GM19099 (cell line): ENCODE results near the gene FMN1.

ENCODE experiments used
- POLR2A ChIP-seq: IDR thresholded peaks from 3 replicates; pipeline ENCODE4 v1.6.1; 2011; ENCODE audit warnings: low read depth; ENCODE audit not compliant: insufficient read length; ENCODE audit errors: extremely low read depth

The FMN1 gene, protein sequence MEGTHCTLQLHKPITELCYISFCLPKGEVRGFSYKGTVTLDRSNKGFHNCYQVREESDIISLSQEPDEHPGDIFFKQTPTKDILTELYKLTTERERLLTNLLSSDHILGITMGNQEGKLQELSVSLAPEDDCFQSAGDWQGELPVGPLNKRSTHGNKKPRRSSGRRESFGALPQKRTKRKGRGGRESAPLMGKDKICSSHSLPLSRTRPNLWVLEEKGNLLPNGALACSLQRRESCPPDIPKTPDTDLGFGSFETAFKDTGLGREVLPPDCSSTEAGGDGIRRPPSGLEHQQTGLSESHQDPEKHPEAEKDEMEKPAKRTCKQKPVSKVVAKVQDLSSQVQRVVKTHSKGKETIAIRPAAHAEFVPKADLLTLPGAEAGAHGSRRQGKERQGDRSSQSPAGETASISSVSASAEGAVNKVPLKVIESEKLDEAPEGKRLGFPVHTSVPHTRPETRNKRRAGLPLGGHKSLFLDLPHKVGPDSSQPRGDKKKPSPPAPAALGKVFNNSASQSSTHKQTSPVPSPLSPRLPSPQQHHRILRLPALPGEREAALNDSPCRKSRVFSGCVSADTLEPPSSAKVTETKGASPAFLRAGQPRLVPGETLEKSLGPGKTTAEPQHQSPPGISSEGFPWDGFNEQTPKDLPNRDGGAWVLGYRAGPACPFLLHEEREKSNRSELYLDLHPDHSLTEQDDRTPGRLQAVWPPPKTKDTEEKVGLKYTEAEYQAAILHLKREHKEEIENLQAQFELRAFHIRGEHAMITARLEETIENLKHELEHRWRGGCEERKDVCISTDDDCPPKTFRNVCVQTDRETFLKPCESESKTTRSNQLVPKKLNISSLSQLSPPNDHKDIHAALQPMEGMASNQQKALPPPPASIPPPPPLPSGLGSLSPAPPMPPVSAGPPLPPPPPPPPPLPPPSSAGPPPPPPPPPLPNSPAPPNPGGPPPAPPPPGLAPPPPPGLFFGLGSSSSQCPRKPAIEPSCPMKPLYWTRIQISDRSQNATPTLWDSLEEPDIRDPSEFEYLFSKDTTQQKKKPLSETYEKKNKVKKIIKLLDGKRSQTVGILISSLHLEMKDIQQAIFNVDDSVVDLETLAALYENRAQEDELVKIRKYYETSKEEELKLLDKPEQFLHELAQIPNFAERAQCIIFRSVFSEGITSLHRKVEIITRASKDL (N-terminal part only)

DNA sequence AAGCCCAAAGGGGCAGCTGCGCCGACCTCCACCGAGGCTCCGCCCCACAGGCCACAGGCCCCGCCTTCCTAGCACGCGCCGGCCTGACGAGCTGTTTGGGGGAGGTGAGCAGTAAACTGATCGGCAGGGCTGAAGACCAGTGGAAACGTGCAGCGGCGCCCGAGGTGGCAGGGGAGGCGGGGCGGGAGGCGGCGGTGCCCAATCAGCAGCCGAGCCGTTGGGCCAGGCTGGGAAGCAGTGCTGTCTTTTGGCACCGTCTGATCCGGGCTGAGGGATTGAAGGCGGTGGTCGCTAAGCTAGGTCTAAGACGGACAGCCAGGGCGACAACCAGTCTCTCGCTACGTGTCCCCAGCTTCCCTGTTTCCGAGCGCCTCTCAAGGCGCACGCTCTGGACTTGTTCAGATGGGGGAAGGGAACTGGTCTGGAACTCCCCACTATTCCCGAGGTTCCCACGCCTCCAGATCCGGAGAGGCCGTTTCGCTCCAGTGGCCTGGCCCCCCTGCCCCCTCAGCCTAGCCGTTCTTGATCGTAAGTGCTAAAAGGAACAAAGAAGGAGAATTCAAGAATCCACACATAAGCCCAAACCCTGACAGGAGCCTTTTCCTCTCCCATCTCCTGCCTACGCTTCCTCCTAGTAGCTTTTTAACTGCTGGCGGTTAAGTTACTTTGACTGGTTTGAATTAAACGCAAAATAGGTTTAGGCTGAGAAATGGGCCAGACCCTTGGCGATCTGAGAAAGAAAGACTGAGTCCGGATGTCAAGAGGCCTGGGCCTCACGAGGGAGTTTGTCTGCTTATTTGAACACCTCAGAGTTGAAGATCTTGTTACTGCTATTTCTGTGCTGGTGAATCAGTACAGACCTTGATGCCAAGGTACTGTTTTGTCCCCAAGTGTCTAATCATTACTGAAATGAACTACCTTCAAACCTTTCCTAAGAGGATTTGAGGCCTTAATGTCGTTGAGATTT lies at the start of gene FMN1:
Gene FMN1 (minus strand): TSS at position 11 of the 967 bp plus-strand sequence. CDS start 39,800 bp downstream, outside the sequence.
- TF ChIP-seq POLR2A, result no peak

DNA sequence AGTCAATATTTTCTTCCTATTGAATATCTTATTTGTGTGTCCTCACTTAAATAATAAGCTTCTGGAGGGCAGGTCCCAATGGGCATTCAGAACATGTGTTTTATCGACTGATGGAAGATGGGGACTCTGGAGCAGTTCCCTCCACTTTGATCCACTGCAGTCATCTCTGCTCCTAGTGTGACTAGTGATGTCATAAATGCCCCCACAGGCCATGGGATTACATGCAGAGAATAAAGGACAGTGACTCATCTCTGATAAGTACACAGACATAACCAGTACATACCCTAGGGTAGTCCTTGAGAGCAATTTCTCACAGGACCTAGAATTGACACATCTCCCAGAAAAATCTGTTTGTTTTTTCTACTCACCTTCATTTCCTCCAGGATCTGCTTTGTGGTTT lies 49.4 kb upstream of the FMN1 start:
- TF ChIP-seq POLR2A, result no peak

DNA sequence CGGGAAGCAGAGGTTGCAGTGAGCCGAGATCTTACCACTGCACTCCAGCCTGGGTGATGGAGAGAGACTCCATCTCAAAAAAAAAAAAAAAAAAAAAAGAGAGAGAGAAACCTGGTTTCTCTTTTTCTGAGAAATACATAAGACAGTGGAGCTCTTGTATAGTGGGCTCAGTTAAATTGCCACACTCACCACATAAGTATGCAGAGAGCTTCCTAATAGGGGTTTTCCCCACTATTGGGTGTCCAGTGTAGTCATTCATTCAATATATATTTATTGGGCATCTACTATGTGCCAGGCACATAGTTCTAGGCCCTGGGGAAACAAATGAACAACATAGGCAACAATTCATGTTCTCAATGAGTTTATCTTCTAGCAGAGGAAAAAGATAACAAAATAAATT lies 48.9 kb upstream of the FMN1 start:
- TF ChIP-seq POLR2A, result no peak

DNA sequence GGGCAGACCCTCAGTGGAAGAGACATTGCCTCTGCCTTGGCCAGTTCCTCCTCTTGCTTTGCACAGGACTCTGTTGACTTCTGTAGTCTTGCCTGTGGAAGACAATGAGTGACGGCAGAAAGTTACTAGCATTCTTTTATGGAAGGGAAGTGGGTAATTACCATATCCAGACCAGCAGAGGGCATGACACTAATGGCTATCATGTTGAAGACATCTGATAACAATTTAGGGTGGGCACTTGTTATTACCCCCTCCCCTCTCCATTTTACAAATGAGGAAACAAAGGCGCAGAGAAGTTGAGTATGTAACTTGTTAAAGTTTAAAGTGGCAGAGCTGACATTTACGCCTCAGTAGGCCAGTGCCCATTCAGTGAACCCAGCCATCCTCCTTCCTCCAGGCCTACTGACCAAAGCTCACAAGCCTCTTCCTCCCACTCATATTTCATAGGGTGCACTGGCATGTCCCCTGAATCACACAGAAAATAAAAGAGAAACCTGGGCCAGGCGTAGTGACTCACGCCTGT lies 48.2 kb upstream of the FMN1 start:
- TF ChIP-seq POLR2A, result no peak

DNA sequence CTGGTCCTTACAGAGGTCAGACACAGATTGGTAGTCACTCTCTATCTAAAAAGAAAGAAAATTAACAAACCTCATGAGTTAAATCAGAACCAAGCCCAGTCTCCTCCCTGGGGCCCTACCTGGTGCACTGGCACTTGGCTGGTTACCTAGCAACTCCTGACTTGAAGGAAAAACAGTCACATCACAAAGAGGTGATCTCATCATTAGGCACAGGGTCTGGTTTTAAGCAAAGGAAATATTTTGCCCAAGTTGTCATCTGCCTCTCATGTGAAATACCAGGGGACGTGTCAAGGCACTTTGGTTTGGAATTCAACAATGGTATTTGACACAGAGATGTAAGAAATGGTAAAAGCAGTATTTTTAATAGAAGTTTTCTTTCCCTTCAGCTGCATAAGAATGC lies 47.7 kb upstream of the FMN1 start:
- no peak for TF ChIP-seq POLR2A

DNA sequence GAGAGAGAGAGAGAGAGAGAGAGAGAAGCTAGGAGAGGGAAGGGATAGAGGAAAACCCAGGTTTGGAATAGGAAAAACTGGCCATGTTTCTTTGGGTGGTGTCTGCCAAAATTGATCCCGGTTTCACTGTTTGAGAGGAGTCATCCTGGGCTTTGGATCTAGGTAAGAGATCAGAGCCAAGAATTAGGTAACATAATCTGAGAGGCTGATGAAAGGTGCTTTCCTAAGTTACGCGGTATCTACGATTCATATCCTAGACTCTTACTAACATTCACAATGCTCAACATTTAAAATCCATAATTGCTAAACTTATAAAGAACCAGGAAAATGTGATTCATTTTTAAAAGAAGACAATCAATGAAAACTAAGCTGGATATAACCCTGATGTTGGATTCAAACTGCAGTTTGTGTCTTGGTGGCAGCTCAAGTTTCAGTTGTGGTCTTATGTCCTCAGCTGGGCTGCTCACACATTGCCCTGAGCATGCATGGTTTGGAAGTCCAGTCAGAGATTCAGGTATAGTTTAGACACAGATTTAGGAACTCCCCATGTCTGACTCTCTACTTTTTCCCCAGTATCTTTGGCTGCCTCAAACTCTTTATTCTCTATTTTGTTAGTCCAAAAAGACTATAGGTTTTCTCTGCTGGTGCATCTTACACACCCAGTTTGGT lies 42.5 kb upstream of the FMN1 start:
- no peak for TF ChIP-seq POLR2A

DNA sequence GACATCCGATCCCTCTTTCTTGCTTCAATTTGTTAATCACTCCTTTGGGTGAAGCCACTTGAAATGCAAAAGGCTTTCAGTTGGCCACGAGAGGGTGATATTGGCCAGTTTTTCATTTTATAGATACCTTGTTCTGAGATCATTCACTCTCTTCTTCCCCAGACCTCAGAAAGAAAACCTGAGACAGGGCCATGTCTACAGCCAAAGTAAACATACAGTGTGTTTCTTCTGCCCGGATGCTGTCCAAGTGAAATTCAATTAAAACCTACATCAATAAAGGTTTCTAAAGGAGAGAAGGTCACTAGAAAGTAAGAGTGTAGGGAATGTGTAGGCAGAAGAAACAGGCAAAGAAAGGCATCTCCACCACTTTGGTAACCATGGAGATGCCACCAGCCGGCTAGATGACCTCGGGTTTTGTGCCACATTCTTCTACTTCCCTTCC lies 39.5 kb upstream of the FMN1 start:
- TF ChIP-seq POLR2A, result no peak

DNA sequence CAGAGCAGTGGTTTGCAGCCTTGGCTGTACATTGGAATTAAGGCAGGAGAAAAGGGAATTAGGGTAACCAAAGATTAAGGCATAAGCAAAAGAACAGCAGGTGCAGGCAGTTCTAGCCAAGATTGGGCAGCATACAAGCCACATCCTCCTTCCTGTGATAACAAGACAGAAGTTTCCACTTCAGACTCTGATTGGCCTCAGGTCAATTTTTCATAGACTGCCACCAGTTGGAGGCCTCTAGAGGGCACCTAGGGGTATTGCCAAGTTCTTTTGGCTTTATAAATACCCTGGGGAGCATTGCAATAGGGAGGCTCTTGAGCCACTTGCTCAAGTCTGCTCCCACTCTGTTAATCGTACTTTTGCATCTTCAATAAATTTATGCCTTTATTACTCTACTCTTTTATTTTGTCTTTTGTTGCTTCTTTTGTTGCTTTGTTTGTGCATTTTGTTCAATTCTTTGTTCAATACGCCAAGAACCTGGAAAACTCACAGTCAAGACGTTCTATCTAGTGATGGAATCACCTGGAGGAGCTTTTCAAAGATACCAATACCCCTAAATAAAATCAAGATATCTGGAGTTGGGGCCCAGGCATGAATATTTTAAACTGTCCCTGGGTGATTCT lies 32.2 kb upstream of the FMN1 start:
- TF ChIP-seq POLR2A, result no peak

DNA sequence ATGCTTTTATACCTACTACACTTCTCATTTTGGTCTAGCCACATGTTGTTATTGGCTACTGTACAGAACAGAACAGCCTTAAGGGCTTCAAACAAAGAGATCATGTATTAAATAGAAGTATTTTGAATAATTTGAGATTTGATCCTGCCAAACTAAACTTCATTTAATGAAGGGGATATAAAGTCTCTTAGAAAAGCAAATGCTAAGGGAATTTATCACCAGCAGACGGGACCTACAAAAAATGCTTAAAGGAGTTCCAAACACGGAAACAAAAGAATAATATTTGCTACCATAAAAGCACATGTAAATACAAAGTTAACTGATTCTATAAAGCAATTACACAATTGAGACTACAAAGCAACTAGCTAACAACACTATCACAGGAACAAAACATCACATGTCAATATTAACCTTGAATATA lies 23.6 kb upstream of the FMN1 start:
- TF ChIP-seq POLR2A, result no peak

DNA sequence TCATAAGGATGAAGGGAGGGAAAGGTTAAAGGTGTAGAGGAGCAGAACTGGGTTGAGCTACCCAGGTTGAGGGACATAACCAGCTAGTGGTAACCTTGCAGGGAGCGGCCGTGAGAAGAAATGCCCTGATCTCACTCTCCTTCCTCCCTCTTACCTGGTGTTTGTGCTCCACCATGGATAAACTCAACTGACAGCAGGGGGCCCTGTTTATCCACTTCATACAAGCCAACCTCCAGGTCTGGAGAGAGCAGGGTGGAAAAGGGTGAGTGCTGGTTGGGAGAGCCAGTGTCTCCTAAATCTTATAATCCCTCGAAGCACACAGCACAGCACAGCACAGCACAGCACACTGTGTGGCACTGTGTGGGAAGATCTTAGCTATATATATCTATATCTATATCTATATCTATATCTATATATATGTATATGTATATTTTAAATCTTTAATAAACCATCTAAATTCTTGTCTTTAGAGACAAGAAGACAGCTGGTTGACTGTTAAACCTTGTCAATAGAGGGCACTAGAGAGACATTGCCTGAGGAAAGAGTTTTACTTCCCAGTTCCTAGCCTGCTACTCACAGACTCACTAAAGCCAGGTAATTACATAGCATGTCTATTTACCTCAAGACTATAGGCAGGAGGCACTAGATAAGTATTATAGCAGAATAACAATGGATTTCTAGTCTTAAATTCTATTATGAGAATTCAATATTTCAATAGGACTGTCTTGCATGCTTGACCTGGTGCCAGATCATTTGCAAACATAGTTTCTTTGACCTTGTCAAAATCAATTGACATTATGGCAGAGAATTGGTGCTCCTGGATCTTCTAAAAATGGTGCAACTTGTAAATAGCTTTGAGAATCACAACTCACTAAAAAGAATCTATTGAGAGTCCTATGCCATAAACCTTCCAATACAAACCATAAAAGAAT lies 21.7 kb upstream of the FMN1 start:
- no peak for TF ChIP-seq POLR2A

DNA sequence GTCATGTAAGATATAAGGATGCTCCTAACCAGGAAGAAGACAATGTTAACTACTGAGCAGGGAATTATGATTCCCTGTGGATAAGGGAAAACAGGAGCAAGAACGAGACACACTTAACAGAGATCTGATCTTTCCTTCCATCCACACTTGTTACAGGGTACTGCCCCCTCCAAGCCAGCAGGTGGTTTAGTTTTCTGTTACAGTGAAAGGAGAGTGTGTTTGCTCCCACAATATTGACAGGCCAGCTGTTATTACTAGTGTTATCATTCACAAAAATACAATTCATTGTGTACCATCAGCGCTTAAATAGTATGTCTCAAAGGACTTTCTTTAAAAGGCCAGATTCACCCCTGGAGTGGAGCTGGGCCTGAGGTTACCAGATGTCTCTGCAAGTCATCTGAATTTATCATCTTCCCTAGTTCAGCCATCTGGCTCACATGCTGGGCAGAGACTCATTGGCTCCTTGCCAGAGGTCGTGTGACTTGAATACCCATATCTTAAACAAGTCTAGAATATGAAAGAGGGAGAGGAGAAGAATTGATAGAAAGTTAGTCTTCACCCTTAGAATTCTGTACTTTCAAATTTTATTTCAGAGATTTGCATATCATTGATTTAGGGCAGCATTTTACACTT lies 16.8 kb upstream of the FMN1 start:
- no peak for TF ChIP-seq POLR2A
